HepG2 (cell line): Measurements from ENCODE around the gene CA11. TPM values are rescaled to one million over a fixed set of nuclear protein-coding genes. Genes with fewer than 3 reads are reported as not detected.
A peak's percentile ranks its signal among the peaks of the same experiment; 100 is the strongest.

ENCODE experiments used
- ATF7 ChIP-seq, 2 experiments: fragments of 450-650 bp in 1 of 2; sonication (generic) in 1 of 2; formaldehyde crosslinking in 1 of 2; IDR thresholded peaks; 2 replicates each; pipeline versions ENCODE4 v1.4.0 to v1.6.1; 2016 to 2020; ENCODE audit warnings: antibody characterized with exemption in 1 of 2, mild to moderate bottlenecking in 1 of 2, missing genetic modification reagents in 1 of 2
- BRD4 ChIP-seq: sonication (generic); formaldehyde crosslinking; IDR thresholded peaks from 2 replicates; pipeline ENCODE4 v1.4.0; 2020; ENCODE audit warnings: missing genetic modification reagents
- JUN ChIP-seq: sonication (generic); formaldehyde crosslinking; IDR thresholded peaks from 2 replicates; pipeline ENCODE4 v1.4.0; 2020; ENCODE audit warnings: mild to moderate bottlenecking, missing genetic modification reagents
- MAFK ChIP-seq, 2 experiments: IDR thresholded peaks in 1 of 2; conservative IDR thresholded peaks in 1 of 2; 2 replicates each; pipeline ENCODE4 v1.6.1; 2011; ENCODE audit warnings: improper control_type of control experiment in 2 of 2, low read length in 2 of 2
- PRPF4 ChIP-seq: fragments of 200-400 bp; formaldehyde crosslinking; IDR thresholded peaks from 2 replicates; pipeline ENCODE4 v1.6.1; 2016; ENCODE audit warnings: low read length, low read depth; ENCODE audit not compliant: poor library complexity, severe bottlenecking
- RBM39 ChIP-seq: fragments of 200-400 bp; formaldehyde crosslinking; IDR thresholded peaks from one replicate; pipeline ENCODE4 v1.6.1; 2018; ENCODE audit warnings: antibody characterized with exemption, mild to moderate bottlenecking, low read depth, low read length; ENCODE audit not compliant: poor library complexity, severe bottlenecking
- SMARCC2 ChIP-seq: fragments of 450-650 bp; IDR thresholded peaks from 2 replicates; pipeline ENCODE4 v1.6.1; 2017; ENCODE audit warnings: antibody characterized with exemption, mild to moderate bottlenecking
- STAT5B ChIP-seq: sonication (generic); formaldehyde crosslinking; IDR thresholded peaks from 2 replicates; pipeline ENCODE4 v1.4.0; 2020; ENCODE audit warnings: missing genetic modification reagents
- XBP1 ChIP-seq: sonication (generic); formaldehyde crosslinking; IDR thresholded peaks from 2 replicates; pipeline ENCODE4 v1.5.0; 2020; ENCODE audit warnings: missing genetic modification reagents
- YEATS2 ChIP-seq: sonication (generic); formaldehyde crosslinking; IDR thresholded peaks from 2 replicates; pipeline ENCODE4 v1.4.0; 2020; ENCODE audit warnings: missing genetic modification reagents, borderline replicate concordance
- ZFP62 ChIP-seq: sonication (generic); formaldehyde crosslinking; IDR thresholded peaks from 2 replicates; pipeline ENCODE4 v1.4.0; 2020; ENCODE audit warnings: missing genetic modification reagents
- ZKSCAN5 ChIP-seq: sonication (generic); formaldehyde crosslinking; IDR thresholded peaks from 2 replicates; pipeline ENCODE4 v1.5.1; 2020; ENCODE audit warnings: mild to moderate bottlenecking, missing genetic modification reagents
- ZNF326 ChIP-seq: sonication (generic); formaldehyde crosslinking; IDR thresholded peaks from 2 replicates; pipeline ENCODE4 v1.4.0; 2020; ENCODE audit warnings: missing genetic modification reagents, borderline replicate concordance
- ZNF430 ChIP-seq: sonication (generic); formaldehyde crosslinking; IDR thresholded peaks from 2 replicates; pipeline ENCODE4 v1.9.0; 2021; ENCODE audit warnings: mild to moderate bottlenecking, missing genetic modification reagents
- ZNF577 ChIP-seq: sonication (generic); formaldehyde crosslinking; IDR thresholded peaks from 2 replicates; pipeline ENCODE4 v1.4.0; 2020; ENCODE audit warnings: mild to moderate bottlenecking, low read depth, missing genetic modification reagents, borderline replicate concordance
- ZNF687 ChIP-seq: sonication (generic); formaldehyde crosslinking; IDR thresholded peaks from 2 replicates; pipeline ENCODE4 v1.5.1; 2020; ENCODE audit warnings: mild to moderate bottlenecking, missing genetic modification reagents, moderate library complexity
- ZNF691 ChIP-seq: sonication (generic); formaldehyde crosslinking; IDR thresholded peaks from 2 replicates; pipeline ENCODE4 v1.4.0; 2020; ENCODE audit warnings: missing genetic modification reagents, low read depth, mild to moderate bottlenecking, borderline replicate concordance
- ZNF891 ChIP-seq: sonication (generic); formaldehyde crosslinking; IDR thresholded peaks from 2 replicates; pipeline ENCODE4 v1.5.0; 2020; ENCODE audit warnings: mild to moderate bottlenecking, missing genetic modification reagents
- polyA plus RNA-seq, 8 experiments: library from polyadenylated mRNA; depleted of rRNA in 3 of 8; stranded (reverse) in 7 of 8; unstranded in 1 of 8; fragments of >200 nt; fragmentation: Illumina TruSeq in 4 of 8; extraction: Trizol in 4 of 8; gene quantifications; 2 replicates each; pipeline versions ENCODE4 v1.2.1 to v1.2.3, GENCODE V29; 2011 to 2016; ENCODE audit warnings: low read depth in 4 of 8, missing spikeins in 1 of 8, mixed read lengths in 1 of 8; ENCODE audit not compliant: insufficient read depth in 1 of 8
- total RNA-seq, 5 experiments: library from RNA; depleted of rRNA; stranded (reverse); fragments of >200 nt; fragmentation: Illumina TruSeq; extraction: Trizol; gene quantifications; 2 replicates each; pipeline ENCODE4 v1.2.3, GENCODE V29; 2016; ENCODE audit warnings: low read depth in 1 of 5
- TF ChIP-seq, protein P1 (sequence below): sonication (generic); formaldehyde crosslinking; IDR thresholded peaks from 2 replicates; pipeline ENCODE4 v1.4.0; 2020; ENCODE audit warnings: mild to moderate bottlenecking, missing genetic modification reagents, borderline replicate concordance
- TF ChIP-seq, protein P2 (sequence below): IDR thresholded peaks from 2 replicates; pipeline ENCODE4 v1.6.1; 2016; ENCODE audit warnings: low read depth
- TF ChIP-seq, protein P3 (sequence below): IDR thresholded peaks from 2 replicates; pipeline ENCODE4 v1.6.1; 2016; ENCODE audit warnings: low read depth, borderline replicate concordance

CA11 gene
- total and polyA plus RNA-seq, 2 of the 13 experiments (the other 11 are each of a cell fraction or from before 2014, with no cell fraction given): 0.41 to 0.58 TPM

DNA sequence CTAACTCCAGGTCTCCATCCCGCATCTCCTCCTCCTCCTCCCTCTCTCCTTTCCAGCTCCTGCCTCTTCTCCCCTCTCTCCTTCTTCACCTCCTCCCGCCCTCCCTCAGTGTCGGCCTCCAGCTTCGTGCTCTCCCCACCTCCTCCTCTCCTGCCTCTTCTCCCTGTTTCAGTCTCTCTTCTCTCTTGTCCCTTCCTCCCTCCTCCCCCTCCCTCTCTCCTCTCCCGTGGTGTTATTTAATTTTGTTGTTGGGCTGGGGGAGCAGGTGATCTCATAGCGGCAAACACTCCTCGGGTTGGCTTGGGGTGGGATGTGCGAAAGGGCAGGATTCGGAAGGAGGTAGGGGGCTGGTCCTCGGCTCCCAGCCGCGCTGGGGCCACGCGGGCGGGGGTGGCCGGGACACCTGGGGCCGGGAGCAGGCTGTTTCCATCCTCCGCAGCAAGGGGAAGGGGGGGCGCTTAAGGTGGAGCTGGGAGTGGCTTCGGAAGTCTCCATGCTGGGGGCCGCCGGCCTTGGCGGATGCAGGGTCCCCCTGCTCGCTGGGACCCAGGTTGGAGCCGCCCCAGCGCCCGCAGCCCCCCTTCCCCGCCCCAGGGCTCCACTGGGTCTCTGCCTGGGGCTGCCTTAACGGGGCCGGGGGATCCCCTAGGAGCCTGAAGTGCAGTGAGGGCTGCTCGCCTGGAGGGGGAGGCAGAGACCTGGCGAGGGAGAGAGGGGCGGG, at the start of gene CA11 (continued):
- no peak for TF ChIP-seq RBM39
- no peak for TF ChIP-seq ZNF430 (CRISPR knock-in tag)
- no peak for TF ChIP-seq ZNF577 (CRISPR knock-in tag)
- peak; percentile 56; the same call in 1 of the 2 replicates for TF ChIP-seq ZNF691 (CRISPR knock-in tag)
- no peak for TF ChIP-seq SMARCC2
- TF ChIP-seq, protein P1, sequence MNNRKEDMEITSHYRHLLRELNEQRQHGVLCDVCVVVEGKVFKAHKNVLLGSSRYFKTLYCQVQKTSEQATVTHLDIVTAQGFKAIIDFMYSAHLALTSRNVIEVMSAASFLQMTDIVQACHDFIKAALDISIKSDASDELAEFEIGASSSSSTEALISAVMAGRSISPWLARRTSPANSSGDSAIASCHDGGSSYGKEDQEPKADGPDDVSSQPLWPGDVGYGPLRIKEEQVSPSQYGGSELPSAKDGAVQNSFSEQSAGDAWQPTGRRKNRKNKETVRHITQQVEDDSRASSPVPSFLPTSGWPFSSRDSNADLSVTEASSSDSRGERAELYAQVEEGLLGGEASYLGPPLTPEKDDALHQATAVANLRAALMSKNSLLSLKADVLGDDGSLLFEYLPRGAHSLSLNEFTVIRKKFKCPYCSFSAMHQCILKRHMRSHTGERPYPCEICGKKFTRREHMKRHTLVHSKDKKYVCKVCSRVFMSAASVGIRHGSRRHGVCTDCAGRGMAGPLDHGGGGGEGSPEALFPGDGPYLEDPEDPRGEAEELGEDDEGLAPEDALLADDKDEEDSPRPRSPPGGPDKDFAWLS (CRISPR knock-in tag): no peak
- no peak for TF ChIP-seq ZNF326 (CRISPR knock-in tag)
- TF ChIP-seq ZKSCAN5 (CRISPR knock-in tag): no peak
- no peak for TF ChIP-seq ZNF891 (CRISPR knock-in tag)
- TF ChIP-seq YEATS2 (CRISPR knock-in tag): no peak
- TF ChIP-seq, protein P2, sequence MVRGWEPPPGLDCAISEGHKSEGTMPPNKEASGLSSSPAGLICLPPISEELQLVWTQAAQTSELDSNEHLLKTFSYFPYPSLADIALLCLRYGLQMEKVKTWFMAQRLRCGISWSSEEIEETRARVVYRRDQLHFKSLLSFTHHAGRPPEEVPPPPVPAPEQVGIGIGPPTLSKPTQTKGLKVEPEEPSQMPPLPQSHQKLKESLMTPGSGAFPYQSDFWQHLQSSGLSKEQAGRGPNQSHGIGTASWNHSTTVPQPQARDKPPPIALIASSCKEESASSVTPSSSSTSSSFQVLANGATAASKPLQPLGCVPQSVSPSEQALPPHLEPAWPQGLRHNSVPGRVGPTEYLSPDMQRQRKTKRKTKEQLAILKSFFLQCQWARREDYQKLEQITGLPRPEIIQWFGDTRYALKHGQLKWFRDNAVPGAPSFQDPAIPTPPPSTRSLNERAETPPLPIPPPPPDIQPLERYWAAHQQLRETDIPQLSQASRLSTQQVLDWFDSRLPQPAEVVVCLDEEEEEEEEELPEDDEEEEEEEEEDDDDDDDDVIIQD (CRISPR knock-in tag): no peak
- no peak for TF ChIP-seq MAFK (conservative IDR thresholded peaks at IDR 0.05 in 1 of 2, IDR thresholded peaks at IDR 0.05 in 1 of 2; ENCODE audit: low read length in 2 of 2)
- TF ChIP-seq JUN (CRISPR knock-in tag): no peak
- TF ChIP-seq ZFP62 (CRISPR knock-in tag): no peak
- TF ChIP-seq ZNF687 (CRISPR knock-in tag): peak; percentile 76
- no peak for TF ChIP-seq PRPF4
- TF ChIP-seq, protein P3, sequence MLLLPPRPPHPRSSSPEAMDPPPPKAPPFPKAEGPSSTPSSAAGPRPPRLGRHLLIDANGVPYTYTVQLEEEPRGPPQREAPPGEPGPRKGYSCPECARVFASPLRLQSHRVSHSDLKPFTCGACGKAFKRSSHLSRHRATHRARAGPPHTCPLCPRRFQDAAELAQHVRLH: peak; percentile 63; the same call in 1 of the 2 replicates
- TF ChIP-seq XBP1 (CRISPR knock-in tag): no peak
- TF ChIP-seq BRD4 (CRISPR knock-in tag): no peak
- no peak for TF ChIP-seq ATF7 (IDR thresholded peaks at IDR 0.05)
- TF ChIP-seq ATF7 (CRISPR knock-in tag; IDR thresholded peaks at IDR 0.05): no peak
- TF ChIP-seq STAT5B (CRISPR knock-in tag): no peak
